HuH-7.5 (cell line): Measurements from ENCODE around the gene MB.
"Not testable (repeated sequence)": the region's sequence is repeated elsewhere in the genome, so short reads cannot be mapped to it uniquely, and the experiment has no call there.

Source experiments
- DNase-seq: peaks from one replicate; pipeline ENCODE4 v3.0.0; 2011; ENCODE audit warnings: low spot score

Gene MB

GRCh38 chr22:35617137-35617755 is at the start of gene MB:
Gene MB (minus strand): TSS chr22:35617329. CDS start chr22:35617257, 72 bp downstream.
- no peak for DNase-seq

DNA sequence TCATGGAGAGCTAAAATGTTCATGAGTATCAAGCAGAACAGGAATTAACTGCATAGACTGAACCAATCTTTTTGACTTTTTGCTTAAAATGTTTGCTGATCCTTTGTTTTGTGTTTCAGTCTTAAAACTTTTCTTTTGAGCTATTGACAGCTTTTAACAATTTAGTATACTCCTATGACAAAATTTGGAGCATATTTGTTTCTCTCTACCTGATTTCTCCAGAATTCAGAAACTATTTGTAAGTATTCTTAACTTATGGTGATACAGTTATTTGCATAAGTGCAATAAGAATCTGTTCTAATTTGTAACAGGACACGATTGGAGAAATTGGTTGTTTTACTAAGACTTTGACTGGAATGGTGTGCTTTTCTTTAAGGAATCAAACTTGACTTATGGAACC is 49.6 kb upstream of the MB start:
- DNase-seq = not testable (repeated sequence)

GRCh38 chr22:35664955-35665587 is 47.9 kb upstream of the MB start:
- no peak for DNase-seq

DNA sequence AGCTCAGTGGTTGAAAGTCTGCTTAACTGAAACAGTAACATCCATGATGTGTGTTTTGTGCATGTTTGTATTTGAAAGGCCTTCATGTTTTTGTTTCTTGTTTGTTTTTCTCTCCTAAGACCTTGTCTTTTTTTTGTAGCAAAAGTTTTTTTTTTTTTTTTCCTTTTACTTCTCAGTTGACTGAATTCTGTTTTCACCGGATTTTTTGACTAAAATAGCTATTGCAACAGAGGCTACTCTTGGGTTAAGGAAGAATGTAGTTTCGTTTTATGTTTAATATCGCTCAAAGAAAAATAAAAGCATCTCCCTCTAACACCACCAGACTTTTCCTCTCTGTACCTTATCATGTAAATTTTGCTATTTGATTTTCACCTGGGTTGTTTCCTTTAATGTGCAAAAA is 46.2 kb upstream of the MB start:
- no peak for DNase-seq

DNA sequence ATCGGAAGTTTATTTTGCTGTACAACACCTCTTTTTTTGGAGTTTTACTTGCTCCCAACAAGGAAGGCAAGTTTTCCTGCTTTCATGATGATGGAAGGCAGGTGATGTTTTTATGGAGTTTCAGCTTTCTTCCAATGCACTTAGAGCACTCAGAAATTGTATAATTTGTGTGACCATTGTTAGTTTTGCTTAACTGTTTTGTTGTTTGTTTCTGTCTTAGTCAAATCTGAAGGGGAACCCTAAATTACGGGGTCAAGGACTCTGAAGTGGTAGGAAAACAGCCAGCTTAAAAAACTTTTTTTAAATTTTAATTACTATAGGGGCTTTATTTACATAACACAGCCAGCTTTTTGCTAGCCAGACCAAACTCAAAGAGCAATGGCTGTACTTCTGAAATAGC is 45.8 kb upstream of the MB start:
- no peak for DNase-seq

GRCh38 chr22:35661464-35661863 is 44.3 kb upstream of the MB start:
- no peak for DNase-seq

DNA sequence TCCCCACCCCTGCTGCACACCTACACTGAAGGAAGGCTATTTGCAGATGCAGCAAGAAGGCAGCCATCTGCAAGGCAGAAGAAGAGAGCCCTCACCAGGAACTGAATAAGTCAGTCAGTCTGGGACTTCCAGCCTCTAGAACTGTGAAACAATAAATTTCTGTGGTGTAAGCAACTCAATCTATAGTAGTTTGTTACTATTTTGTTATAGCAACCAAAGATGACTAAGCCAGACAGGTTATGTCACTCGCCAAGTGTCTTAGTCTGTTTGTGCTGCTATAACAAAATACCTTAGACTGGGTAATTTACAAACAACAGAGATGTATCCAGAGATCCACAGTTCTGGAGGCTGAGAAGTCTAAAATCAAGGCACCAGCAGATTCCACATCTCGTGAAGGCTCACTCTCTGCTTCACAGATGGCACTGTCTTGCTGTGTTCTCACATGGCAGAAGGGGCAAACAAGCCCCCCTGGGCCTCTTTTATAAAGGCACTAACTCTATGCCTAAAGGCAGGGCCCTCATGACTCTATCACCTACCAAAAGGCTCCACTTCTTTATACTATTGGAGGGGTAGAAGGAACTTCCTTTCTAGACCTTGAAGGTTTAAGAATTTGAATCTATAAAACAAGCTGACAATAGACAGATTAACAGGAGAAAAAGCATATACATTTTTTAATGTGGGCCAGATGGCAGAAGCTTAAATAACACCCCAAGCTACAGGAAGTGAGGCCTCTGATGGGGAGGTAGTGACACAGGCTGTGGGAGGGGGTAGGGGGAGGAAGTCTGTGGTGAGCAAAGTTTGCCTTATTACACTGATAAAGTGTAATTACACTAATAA is 43.4 kb upstream of the MB start:
- no peak for DNase-seq

DNA sequence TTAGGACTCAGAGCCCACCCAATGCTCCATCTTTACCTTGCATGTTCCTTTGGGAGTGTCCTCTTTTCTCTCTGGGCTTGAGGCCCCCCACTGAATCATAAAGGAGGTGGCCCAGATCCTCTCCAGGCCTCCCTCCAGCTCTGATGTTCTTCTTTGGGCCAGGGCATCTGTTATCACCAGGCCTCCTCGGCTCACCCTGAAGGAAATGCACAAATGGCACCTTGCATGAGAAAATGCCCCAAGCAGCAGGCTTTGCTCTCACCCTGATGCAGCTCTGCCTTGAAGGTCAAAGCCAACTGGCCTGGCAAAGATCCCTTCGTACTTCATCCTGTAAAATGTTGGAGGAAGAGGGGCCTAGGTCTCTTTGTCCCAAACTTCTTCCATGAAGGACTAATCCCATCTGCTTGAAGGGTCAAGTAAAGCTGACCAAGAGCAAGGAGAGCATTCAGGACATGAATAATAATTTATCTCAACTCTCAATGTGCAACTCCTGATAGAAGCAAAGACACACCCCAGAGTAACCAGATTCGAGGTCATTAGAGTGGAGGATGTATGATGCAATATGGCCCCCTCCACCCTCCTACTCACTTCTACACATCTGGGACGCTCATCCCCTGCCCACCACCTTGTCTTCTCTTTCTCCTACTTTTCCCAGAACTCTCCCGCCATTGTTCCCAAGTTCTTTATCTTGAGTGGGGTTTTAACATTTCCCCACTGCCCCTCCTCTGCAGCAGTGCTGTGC is 40.6 kb upstream of the MB start:
- no peak for DNase-seq

DNA sequence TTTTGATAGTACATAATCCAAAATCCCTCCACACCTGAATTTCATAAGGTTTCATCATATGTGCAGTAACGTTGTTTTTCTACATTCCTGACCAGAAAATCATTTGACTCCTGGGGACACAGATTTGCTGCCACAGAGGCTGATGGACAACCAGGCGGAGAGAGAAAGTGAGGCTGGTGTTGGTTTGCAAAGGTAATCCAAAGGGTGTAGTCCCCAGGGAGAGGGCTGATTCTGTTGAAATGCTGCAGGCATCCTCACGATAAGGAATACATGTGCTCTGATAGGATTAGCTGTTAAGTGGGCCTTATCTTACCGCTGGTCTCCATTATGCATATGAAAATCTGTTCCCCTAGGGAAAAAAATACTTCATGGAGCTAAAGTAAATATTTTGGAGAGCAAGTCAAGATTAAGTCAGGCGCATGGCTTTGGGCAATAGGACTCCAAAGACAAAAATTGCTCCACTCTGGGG is 39.2 kb upstream of the MB start:
- DNase-seq = no peak

- no peak for DNase-seq
Observed at GRCh38 chr22:35653824-35654223, 36.7 kb upstream of the MB start.

- no peak for DNase-seq
Observed at GRCh38 chr22:35651085-35651484, 34.0 kb upstream of the MB start.

DNA sequence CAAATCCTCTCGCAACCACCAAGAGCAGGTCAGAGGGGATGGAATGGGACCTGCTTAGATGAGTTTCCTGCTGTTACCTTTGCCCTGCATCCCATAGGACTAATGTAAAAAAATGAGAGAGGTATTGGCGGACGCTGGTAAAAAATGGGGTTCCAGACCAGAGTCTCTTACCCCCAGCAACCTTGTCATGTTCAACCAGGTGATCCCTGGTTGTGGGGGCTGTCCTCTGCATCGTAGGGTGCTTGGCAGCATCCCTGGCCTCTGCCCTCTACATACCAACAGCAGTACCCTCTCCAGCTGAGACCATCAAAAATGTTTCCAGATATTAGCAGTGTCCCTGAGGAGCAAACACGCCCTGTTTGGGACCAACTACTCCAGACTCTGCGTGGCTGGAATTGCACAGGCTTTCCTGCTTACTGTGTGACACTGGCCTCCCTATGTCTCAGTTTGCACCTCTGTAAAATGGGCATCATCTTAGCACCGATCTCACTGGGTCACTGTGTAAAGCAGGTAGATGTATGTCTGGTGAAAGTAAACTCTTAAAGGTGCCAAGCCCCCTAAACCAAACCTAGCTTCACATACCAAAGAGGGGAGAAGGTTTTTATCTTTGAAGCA is 32.6 kb upstream of the MB start:
- no peak for DNase-seq

DNA sequence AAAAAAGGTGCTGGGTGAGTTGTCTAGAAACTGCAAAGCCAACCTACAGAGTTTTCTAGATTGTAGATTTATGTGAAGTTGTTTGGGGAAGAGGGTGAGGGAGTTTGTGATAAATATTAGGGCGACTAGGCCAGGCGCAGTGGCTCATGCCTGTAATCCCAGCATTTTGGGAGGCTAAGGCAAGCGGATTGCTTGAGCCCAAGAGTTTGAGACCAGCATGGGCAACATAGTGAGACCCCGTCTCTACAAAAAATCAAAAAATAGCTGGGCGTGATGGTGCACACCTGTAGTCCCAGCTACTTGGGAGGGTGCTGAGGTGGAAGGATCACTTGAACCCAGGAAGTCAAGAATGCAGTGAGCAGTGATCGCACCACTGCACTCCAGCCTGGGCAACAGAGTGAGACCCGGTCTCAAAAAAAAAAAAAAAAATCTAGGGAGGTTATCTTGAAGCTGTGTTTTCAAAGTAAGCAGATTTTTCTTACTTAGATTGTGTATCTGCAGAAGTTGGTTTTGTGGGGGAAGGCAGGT is 32.0 kb upstream of the MB start:
- DNase-seq = no peak

DNA sequence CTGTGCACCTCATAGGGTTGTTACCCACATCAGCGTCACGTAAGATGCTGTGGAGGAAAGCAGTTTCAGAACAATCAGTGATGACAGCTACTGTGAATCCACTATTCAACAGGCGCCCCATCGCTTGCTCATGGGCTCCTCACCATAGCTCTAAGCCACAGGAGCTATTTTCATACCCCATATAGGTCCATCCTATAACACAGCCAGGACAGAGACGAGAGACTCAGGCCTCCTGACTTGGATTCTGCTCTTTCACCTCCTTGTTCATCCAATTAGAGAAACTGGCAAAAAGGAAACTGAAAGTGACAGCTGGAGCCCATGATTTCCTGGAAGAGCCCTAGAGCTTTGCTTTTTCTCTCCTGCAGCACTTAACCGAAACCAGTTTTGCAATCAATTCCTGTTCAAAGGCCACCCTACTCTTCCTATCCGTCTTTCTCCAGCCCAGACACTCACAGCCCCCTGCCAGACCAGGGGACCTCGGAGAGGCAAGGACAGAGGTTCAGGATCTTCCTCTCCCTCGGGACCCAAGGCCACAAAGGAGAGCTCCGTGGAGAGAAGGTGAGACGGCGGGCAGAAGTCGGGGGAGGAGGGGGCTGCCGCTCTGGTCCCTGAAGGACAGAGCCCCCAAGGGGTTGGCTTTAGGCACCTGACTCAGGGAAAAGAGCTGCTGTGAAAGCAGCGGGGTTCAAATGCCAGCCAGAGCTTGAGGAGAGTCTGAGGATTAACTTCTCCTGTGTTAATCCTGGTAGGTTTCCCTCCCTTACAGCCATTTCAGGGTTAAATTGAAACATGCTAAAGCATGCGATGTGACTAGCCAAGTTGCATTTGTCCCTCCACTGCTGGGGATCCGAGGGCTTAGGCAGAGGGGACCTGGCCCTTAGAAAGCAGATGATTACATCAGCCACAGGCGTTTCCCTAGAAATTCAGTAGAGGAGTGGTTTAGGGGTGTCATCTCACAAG is 31.2 kb upstream of the MB start, which contains the start of gene APOL6:
Gene APOL6, plus strand, starts transcription at position 381 of the 960 bp plus-strand sequence. CDS start 7,980 bp downstream, outside the sequence.
- no peak for DNase-seq

GRCh38 chr22:35645646-35646045 is 28.5 kb upstream of the MB start:
- no peak for DNase-seq

- no peak for DNase-seq
Observed at GRCh38 chr22:35643991-35644390, 26.9 kb upstream of the MB start.

GRCh38 chr22:35642305-35642741 is 25.2 kb upstream of the MB start:
- no peak for DNase-seq

- no peak for DNase-seq
Observed at GRCh38 chr22:35641494-35642120, 24.5 kb upstream of the MB start.

DNA sequence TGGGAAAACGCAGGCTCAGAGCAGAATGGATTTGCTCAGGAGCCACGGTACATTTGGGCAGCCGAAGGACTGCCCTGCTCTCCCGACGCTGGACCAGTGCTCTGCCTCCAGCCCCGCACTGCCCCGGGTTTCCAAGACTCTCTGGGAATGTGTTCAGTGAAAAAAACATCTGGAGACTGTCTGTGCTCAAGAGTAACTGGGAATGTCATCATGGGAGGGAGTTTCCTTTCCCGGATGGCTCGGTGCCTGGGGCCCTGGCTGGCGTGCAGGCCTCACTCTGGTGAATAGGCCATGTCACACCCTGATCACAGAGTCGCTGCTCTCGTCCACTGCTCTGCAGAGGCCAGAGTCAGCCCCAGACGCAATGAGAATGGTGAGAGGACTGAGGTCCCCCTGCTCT is 21.3 kb upstream of the MB start:
- DNase-seq = no peak

DNA sequence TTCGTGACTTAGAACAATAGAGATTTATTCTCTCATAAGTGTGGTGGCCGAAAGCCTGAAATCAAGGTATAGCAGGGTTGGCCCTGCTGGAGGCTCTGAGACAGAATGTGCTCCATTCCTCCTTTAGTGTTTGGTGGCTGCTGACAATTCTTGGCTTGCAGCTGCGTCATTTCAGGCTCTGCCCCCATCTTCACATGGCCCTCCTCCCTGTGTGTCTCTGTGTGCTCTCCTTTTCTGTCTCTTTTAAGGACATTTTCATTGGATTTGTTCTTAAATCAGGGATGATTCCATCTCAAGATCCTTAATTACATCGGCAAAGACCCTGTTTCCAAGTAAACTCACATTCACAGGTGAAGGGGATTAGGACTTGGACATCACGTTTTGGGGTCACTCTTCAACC is 20.9 kb upstream of the MB start:
- DNase-seq = no peak
